Suprapubic skin (tissue), 4 donors: ENCODE measurements around the gene SLC35D2. TPM values are rescaled to one million over a fixed set of nuclear protein-coding genes. Genes with fewer than 3 reads are reported as not detected.

ENCODE experiments used
- DNase-seq, 2 donors: peaks; one replicate each; pipeline ENCODE4 v3.0.0-alpha.2; 2019; ENCODE audit warnings: low spot score in 2 of 2
- H3K27ac ChIP-seq: fragments of 200-600 bp; sonication (generic); one replicate; pipeline ENCODE4 v1.5.1; 2019
- H3K27me3 ChIP-seq: fragments of 200-600 bp; sonication (generic); one replicate; pipeline ENCODE4 v1.5.1; 2019
- H3K36me3 ChIP-seq: fragments of 200-600 bp; sonication (generic); one replicate; pipeline ENCODE4 v1.5.1; 2019
- H3K4me1 ChIP-seq: fragments of 200-600 bp; sonication (generic); one replicate; pipeline ENCODE4 v1.5.1; 2019
- H3K4me3 ChIP-seq: fragments of 200-600 bp; sonication (generic); one replicate; pipeline ENCODE4 v1.5.1; 2019; ENCODE audit warnings: mild to moderate bottlenecking
- H3K9me3 ChIP-seq: fragments of 200-600 bp; sonication (generic); one replicate; pipeline ENCODE4 v1.5.1; 2019
- EP300 ChIP-seq: sonication (generic); formaldehyde crosslinking; IDR thresholded peaks from one replicate; pipeline ENCODE4 v1.6.1; 2017; ENCODE audit warnings: antibody characterized with exemption
- POLR2A ChIP-seq, 2 donors: fragments of 450-650 bp; IDR thresholded peaks; one replicate each; pipeline ENCODE4 v1.6.1; 2017; ENCODE audit warnings: antibody characterized with exemption in 2 of 2, mild to moderate bottlenecking in 2 of 2, moderate library complexity in 2 of 2
- POLR2AphosphoS5 ChIP-seq, 3 donors: sonication (generic); formaldehyde crosslinking; IDR thresholded peaks; one replicate each; pipeline ENCODE4 v1.6.1; 2017; ENCODE audit warnings: antibody characterized with exemption in 3 of 3
- WGBS: methylation state at CpG from one replicate; pipeline ENCODE4 v1.1.5; 2018; 5-methylcytosine and 5-hydroxymethylcytosine counted together
- total RNA-seq, 4 donors: library from RNA; depleted of rRNA; stranded (reverse); fragments of >200 nt; gene quantifications; one replicate each; pipeline ENCODE4 v1.1.0, GENCODE V29; 2016
- TF ChIP-seq, protein P1 (sequence below), 2 donors: fragments of 200-600 bp in 1 of 2; fragments of 450-650 bp in 1 of 2; sonication (generic) in 1 of 2; IDR thresholded peaks; one replicate each; pipeline ENCODE4 v1.5.1; 2016 to 2019; ENCODE audit warnings: antibody characterized with exemption in 2 of 2, mild to moderate bottlenecking in 1 of 2, moderate library complexity in 1 of 2

Gene SLC35D2
- total RNA-seq, 4 donors from 2014 or later: 11.3 to 20.6 (median 17.9) TPM

GRCh38 chr9:96388144-96388543 lies 4.6 kb upstream of the SLC35D2 start:
- no peak for DNase-seq
- WGBS: 94% methylated on average over 11 of the region's 11 CpGs
- TF ChIP-seq EP300 (no peak), POLR2A (IDR thresholded peaks at IDR 0.05) (no peak), POLR2AphosphoS5 (IDR thresholded peaks at IDR 0.05) (no peak)
- TF ChIP-seq, protein P1, sequence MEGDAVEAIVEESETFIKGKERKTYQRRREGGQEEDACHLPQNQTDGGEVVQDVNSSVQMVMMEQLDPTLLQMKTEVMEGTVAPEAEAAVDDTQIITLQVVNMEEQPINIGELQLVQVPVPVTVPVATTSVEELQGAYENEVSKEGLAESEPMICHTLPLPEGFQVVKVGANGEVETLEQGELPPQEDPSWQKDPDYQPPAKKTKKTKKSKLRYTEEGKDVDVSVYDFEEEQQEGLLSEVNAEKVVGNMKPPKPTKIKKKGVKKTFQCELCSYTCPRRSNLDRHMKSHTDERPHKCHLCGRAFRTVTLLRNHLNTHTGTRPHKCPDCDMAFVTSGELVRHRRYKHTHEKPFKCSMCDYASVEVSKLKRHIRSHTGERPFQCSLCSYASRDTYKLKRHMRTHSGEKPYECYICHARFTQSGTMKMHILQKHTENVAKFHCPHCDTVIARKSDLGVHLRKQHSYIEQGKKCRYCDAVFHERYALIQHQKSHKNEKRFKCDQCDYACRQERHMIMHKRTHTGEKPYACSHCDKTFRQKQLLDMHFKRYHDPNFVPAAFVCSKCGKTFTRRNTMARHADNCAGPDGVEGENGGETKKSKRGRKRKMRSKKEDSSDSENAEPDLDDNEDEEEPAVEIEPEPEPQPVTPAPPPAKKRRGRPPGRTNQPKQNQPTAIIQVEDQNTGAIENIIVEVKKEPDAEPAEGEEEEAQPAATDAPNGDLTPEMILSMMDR (IDR thresholded peaks at IDR 0.05): no peak
- Histone ChIP-seq H3K4me1 (no peaks in the 10 kb centered on the region), H3K27me3 (no peaks in the 10 kb centered on the region), H3K36me3 (no peaks in the 10 kb centered on the region), H3K9me3 (no peaks in the 10 kb centered on the region), H3K4me3 (no peak overlapping the region), H3K27ac (no peak overlapping the region)

DNA sequence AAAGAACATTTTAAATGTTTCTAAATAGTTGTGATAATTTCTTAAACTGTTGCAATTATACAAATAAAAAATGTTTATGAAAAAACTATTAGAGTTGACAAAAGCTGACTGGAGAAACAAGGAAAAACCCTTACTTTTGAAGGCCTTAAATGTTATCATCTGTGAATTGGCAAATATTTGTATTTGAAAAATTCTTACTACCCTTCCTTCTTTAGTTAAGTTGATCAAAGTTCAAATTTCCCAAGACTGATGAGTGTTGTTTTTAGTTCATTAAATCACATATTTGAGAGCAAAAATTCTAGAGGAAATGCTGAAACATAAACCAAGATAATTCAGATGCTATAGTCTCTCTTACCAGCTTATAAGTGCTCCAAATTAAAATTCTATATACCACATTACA lies 2.6 kb upstream of the SLC35D2 start:
- Histone ChIP-seq H3K36me3 (no peaks in the 10 kb centered on the region), H3K4me3 (no peak overlapping the region), H3K9me3 (no peaks in the 10 kb centered on the region), H3K27ac (no peak overlapping the region), H3K27me3 (no peaks in the 10 kb centered on the region), H3K4me1 (peaks cover 16% of the 10 kb centered on the region)
- TF ChIP-seq, protein P1 (IDR thresholded peaks at IDR 0.05): no peak
- TF ChIP-seq POLR2A (IDR thresholded peaks at IDR 0.05): no peak
- TF ChIP-seq POLR2AphosphoS5 (IDR thresholded peaks at IDR 0.05): no peak
- no peak for TF ChIP-seq EP300
- no peak for DNase-seq

DNA sequence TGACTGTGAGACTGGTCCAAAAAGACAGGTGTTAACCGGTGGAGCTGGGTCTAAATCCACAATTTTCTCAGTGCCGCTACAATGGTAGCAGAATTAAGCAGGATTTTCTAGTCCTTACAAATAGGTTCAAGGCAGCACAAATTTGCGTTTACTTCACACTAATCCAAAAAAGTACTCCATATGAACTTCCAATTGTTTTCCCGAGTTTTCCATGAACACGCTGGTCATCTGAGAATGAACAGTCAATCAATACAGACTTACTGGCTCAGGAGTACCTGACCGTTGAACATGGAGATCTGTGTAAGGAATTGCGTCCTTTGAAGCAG lies 709 bp downstream of the SLC35D2 start:
- Histone ChIP-seq H3K36me3 (no peaks in the 10 kb centered on the region), H3K27me3 (no peaks in the 10 kb centered on the region), H3K27ac (peak overlapping the region; percentile 85), H3K4me1 (peaks cover 16% of the 10 kb centered on the region), H3K9me3 (no peaks in the 10 kb centered on the region), H3K4me3 (peak overlapping the region; percentile 89)
- TF ChIP-seq POLR2AphosphoS5 (IDR thresholded peaks at IDR 0.05) (no peak), EP300 (no peak), POLR2A (IDR thresholded peaks at IDR 0.05) (no peak)
- TF ChIP-seq, protein P1 (IDR thresholded peaks at IDR 0.05): no peak
- WGBS: 30% methylated on average over 7 of the region's 7 CpGs
- no peak for DNase-seq

DNA sequence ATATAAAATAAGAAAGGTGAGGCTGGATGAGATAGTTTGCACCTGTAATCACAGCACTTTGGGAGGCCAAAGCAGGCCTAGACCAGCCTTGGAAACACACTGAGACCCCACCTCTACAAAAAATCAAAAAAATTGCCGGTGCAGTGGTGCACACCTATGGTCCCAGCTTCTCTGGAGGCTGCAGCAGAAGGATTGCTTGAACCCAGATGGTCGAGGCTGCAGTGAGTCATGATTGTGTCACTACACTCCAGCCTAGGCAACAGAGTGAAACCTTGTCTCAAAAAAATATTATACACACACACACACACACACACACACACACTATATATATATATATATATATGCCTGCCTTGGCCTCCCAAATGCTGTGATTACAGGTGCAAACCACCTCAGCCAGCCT lies 1.3 kb downstream of the SLC35D2 start:
- TF ChIP-seq EP300: no peak
- TF ChIP-seq POLR2A (IDR thresholded peaks at IDR 0.05): no peak
- H3K27me3 ChIP-seq: no peaks in the 10 kb centered on the region
- peaks cover 16% of the 10 kb centered on the region for H3K4me1 ChIP-seq
- no peaks in the 10 kb centered on the region for H3K36me3 ChIP-seq
- peak overlapping the region; percentile 89 for H3K4me3 ChIP-seq
- WGBS: 78% methylated on average over 1 of the region's 2 CpGs
- H3K9me3 ChIP-seq: no peaks in the 10 kb centered on the region
- DNase-seq: no peak
- H3K27ac ChIP-seq: no peak overlapping the region

DNA sequence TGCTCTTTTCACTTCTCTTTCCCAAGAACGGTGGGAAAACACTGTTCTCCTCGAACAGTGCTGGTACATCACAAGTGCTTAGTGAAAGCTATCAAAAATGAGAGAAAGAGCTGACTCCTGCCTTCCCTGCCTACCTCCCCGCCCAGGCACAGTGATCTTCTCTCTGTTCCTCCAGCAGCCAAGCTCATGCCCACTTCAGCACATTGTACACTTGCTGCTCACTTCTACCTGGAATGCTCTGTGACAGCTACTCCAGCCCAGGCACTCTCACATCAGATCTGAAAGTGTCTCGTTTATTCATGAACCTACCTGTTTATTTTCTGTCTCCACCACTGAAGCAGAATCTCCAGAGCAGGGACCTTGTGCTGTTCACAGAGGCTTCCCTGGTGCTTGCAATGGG lies 1.8 kb downstream of the SLC35D2 start:
- WGBS: 89% methylated on average over 4 of the region's 4 CpGs

More for the DNA sequence above, 1.8 kb downstream of the SLC35D2 start:
- Histone ChIP-seq H3K4me1 (peaks cover 16% of the 10 kb centered on the region), H3K9me3 (no peaks in the 10 kb centered on the region), H3K27me3 (no peaks in the 10 kb centered on the region), H3K36me3 (no peaks in the 10 kb centered on the region), H3K27ac (no peak overlapping the region), H3K4me3 (no peak overlapping the region)
- no peak for DNase-seq
- TF ChIP-seq, protein P1 (IDR thresholded peaks at IDR 0.05): no peak
- no peak for TF ChIP-seq POLR2A (IDR thresholded peaks at IDR 0.05)
- TF ChIP-seq EP300: no peak
- no peak for TF ChIP-seq POLR2AphosphoS5 (IDR thresholded peaks at IDR 0.05)
